AML-193 (cell line): ENCODE data around the gene LAMC3.

Experiments
- DNase-seq, 2 experiments: peaks; one replicate each; lab custom pipeline; 2025; lab: John Stamatoyannopoulos, UW

LAMC3 gene

GRCh38 chr9:131012396-131012917 is 3.5 kb downstream of the LAMC3 start:
- DNase-seq, result no peak

DNA sequence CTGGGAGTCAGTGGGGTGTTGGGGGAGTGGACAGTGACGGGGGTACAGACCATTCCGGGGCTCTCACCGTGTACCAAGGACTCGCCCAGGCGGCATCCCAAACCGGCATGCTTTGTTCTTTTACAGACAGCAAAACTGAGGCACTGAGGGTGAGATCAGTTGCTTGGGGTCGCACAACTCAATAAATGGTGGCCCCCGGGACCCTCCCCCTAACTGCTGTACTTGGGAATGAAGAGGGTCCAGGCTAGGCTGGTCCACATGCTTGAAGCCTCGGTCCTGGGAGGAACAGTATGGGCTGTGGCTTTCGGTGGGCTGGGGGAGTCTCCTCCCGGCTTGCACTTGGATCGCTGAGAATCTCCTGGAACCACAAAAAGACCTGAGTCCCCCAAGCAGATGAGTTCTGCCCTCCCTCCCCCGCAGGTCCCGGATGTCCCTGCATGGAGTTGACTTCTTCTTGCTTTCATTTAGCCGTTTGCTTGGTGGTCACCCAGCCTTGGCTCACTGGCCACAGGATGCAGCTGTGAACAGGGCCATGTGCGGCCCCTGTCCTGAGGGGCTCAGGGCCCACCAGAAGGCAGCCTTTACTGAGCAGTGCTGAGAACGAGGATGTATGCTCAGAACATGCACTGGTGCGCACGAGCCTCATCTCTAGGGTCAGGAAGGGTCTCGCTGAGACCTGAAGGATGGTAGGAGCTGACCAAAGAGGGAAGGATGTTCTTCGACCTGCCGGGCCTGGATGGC is 4.2 kb downstream of the LAMC3 start:
- DNase-seq, result no peak

GRCh38 chr9:131013771-131014676 is 5.0 kb downstream of the LAMC3 start:
- DNase-seq, result no peak

- DNase-seq, result no peak
Observed at GRCh38 chr9:131015112-131015511, 6.1 kb downstream of the LAMC3 start.

DNA sequence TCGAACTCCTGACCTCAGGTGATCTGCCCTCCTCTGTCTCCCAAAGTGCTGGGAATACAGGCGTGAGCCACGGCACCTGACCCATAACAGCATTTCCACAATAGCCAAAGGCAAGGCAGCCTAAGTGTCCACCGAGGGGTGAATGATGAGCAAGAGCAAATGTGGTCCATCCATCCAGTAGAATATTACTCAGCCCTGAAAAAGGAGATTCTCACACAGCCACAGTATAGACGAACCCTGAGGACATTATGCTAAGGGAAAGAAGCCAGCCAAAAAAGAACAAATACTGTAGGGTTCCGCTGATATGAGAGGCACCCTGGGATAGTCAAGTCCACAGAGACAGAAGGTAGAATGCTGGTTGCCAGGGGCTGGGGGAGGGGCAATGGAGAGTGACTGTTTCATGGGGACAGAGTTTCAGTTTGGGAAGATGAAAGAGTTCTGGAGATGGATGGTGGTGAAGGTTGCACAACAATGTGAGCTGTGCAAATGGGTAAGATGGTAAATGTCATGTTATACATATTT is 7.0 kb downstream of the LAMC3 start:
- DNase-seq, result no peak

DNA sequence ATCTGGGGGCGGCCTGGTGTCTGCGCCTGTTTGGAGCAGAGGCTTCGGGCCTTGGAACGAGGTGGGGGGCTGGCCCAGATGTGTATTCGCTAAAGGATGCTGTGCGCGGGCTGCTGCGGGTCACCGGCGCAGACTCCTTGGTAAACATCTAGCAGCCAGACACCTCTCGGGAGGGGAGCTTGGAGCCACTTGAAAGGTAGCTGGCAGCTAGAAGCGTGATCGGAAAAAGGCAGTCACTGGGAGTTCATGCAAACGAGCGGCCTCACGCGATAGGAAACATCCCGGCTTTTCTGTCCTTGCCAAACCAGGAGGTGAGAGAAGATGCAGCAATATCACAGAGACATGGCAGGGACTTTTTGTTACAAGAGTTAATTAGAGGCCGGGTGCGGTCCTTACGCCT is 8.1 kb downstream of the LAMC3 start:
- no peak for DNase-seq

GRCh38 chr9:131018621-131019020 is 9.6 kb downstream of the LAMC3 start:
- DNase-seq, result peak in 1 of 2 experiments; percentile 63

DNA sequence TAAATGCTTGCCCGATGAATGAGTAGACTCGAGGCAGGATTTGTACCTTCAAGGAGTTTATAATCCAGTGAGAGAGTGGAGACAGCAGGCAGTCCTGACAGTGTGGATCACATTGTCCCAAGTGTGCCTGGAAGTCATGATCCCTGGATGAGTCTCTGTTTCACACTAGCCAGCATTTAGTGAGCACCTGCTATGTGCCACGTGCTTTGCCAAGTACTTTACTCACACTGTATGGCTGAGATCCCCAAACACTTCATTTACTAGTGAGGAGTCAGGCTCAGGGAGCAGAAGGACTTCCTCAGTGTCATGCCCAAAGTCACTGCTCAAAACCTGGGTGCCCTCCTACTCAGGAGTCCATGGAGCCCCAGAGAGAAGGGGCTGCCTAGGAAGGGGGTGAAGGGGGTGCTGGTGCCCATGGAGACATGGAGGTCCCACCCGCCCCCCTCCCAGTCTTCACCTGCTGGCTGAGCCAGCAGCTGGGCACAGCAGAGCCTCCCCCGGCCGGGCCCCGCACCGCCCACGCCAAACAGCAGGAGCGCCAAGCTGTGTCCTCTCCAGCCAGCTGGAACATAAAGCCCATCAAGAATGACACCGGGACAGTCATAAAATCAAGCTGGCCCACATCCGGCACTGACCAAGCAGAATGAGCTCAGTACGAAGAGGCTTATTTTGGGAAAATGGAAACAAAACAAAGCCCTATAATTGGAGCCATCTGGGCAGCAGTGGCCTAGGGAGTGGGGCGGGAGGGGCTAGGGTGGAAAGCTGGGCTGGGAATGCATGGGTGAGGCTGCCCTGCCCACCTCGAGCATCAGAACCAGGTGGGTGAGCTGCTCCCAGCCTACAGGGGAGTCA is 10.6 kb downstream of the LAMC3 start:
- no peak for DNase-seq

DNA sequence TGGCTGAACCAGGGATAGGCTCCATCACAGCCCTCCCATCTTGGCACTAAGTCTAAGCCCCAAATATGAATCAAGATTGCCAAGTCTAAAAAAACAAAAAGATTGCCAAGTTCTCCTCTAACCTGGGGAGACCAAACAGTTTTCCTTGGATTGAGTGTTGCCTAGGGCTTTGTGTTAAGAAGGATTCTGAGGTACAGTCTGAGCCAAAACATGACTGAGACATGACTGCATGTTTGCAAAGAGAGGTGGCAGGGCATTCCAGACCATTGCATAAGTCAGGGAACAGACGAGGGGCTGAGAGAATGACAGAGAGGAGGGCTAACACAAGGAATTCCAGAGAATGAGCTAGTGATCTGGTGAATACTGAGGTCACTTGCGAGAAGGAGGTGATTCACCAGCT is 11.4 kb downstream of the LAMC3 start:
- no peak for DNase-seq

- DNase-seq, result no peak
Observed at GRCh38 chr9:131020862-131021261, 11.9 kb downstream of the LAMC3 start.

DNA sequence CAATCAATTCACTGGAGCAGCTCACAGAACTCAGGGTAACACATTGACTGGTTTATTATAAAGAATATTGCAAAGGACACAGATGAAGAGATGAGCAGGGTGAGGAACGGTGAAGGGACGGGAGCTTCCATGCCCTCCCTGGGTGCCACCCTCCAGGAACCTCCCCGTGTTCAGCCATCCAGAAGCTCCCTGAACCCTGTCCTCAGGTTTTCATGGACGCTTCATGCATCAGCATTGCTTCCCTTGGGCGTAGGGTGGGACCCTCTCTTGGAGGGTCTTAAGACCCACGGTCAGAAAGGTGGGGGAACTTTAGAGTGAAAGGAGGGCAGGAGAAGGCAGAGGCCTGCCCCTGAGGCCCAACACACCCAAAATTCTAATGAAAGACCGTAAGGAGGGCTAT is 12.8 kb downstream of the LAMC3 start:
- no peak for DNase-seq

DNA sequence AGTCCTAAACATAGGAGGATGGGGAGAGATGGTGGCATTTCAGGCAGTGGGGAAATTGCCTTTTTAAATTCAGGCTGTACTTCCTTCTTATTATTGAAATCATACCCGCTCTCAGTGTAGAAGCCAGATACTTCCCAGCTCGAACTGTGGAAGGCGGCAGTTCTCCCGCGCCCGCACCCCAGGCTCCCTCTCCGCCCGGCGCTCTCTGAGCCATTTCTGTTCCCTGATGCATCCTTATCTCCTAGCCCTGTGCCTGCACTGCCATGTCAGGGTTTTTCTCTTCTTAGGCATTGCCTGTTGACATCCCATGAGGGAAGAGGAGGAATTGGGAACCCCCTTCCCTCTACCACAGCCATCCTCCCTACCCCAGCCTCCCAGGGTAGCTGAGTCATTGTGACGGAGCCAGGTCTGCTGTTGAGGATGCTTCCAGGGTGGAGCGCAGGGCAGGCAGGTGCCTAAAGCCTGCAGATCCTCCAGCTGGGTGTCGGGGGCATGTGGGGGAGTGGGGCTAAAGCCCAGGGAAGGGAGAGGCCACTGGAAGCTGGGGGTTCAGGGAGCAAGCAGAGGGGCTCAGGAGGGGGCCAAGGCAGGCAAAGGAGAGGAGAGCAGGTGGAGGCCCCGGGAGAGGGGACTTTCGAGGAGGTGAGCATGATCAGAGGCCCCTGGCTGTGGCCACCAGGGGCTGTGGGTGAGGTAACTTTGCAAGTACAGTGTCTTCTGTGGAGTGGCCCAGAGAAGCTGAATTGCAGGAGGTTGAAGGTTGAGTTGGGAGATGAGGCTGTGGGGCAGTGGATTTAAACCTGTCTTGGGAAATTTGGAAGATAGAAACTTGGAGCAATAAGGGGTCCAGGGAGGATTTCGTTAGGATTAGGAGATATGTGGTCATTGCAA is 16.2 kb downstream of the LAMC3 start:
- no peak for DNase-seq

DNA sequence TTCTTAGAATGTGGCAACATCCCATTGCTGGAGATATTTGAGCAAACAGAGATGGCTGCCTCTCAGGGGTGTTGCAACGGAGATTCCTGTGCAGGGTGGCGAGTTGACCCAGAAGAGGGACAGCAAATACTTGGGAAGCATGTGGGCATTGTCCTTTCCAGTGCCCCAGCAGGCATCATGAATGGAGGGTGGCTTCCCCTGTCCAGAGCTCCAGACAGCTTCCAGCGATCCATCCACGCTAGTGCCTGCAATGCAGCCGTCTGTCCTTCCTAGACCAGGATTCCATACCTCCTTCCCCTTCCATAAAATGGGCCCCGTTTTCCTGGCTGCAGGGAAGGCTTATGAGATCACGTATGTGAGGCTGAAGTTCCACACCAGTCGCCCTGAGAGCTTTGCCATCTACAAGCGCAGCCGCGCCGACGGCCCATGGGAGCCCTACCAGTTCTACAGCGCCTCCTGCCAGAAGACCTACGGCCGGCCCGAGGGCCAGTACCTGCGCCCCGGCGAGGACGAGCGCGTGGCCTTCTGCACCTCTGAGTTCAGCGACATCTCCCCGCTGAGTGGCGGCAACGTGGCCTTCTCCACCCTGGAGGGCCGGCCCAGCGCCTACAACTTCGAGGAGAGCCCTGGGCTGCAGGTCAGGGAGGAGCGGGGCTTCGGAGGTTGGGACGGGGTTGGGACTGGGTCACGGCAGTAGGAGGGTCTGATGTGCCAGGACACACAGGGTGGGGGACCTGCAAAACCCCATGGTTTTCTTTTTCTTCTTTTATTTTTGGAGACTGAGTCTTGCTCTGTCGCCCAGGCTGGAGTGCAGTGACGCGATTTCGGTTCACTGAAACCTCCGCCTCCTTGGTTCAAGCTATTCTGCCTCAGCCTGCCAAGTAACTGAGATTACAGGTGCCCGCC is 17.2 kb downstream of the LAMC3 start:
- DNase-seq, result no peak

- no peak for DNase-seq
Observed at GRCh38 chr9:131027048-131027871, 18.3 kb downstream of the LAMC3 start.

DNA sequence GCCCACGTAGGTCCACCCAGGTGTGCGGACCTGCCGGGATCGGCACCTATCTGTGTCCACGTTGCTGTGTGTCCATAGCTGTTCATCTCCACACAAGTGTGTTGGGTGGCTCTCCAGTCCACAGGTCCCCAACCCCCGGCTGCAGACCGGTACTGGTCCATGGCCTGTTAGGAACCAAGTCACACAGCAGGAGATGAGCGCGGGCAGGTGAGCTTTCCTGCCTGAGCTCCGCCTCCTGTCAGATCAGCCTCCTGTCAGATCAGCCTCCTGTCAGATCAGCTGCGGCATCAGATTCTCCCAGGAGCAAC is 18.9 kb downstream of the LAMC3 start:
- no peak for DNase-seq

DNA sequence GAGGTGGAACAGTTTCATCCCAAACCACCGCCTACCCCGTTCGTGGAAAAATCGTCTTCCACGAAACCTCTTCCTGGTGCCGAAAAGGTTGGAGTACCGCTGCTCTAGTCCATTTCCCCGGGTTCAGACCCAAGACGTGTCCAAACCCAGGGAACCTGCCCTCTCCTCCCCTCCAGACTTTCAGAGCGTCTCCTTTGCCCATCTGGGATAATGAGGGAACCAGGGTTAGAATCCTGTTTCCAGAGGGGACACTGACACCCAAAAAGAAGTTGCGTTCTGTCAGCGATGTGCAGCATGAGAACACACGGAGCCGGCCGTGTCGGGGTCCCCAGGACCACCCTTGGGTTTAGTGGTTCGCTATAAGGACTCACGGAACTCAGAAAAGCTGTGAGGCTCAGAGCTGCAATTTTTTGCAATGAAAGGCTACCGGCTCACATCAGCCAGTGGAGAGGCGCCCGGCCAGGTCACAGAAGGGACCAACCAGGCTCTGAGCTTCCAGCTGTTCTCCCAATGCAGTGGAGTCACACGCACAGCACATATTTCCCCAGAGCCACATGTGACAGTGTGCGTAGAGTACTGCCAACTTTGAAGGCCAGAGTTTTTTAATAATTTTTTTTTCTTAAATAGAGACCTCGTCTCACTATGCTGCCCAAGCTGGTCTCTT is 19.4 kb downstream of the LAMC3 start:
- no peak for DNase-seq

DNA sequence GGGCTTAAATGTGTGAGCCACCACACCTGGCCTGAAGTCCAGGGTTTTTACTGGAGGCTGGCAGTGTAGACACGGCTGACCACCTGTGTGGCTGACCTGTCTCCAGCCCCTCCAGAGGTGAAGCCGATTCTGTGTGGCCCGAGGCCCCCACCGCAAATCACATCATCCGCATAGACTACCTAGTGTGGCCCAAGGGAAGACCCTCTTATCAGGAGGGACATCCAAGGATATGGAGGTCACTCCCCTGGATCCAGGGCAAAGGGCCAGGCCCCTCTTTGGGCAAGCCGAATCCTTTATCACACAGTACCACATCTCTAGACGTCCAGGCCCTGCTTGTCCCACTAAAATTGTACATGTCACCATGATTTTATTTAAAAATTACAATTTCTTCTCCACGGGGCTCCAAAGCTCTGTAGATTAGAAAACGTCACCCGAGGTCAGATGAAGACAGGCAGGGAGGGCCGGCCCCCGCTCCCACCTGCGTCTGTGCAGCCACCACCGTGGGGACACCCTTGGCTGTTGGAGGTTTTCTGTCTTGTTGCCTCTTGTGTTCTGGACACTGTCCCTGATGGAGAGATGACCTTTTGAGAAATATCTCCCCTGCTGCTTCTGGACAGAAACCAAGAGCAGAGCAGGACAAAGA is 20.1 kb downstream of the LAMC3 start:
- DNase-seq, result no peak

DNA sequence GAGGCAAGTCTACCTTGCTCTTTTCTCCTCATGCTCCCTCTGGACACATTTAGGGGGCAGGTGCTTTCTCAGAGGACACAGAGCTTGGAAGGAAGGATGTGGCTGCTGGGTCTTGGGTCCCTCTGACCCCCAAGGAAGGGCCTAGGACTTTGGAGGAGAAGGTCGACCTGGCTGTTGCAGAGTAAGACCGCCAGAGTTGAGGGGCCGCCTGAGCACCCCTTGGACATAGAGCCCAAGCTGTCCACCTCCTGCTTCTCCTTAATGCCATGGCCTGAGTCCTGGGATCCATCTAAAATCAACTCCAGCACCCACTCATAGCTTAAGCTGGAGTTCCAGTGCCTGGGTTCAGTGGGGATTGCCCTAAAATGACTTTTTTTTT is 20.6 kb downstream of the LAMC3 start:
- DNase-seq, result no peak
